ENCODE measurements around the gene ZNF521.

Gene ZNF521

GRCh38 chr18:25282282-25282681 is 69.7 kb downstream of the ZNF521 start:
- H3K36me3 ChIP-seq (ENCODE audit: control insufficient read depth in 1 of 2, insufficient read depth in 2 of 2, low read length in 2 of 2) = peaks cover 0 to 4% of the 10 kb centered on the region in 2 experiments
- peak overlapping the region; percentile 89 for H3K18ac ChIP-seq (ENCODE audit: low read length)
- H3K27ac ChIP-seq (ENCODE audit: low read depth, low read length) = no peak overlapping the region
- H2AK5ac ChIP-seq (ENCODE audit: low read length) = peak overlapping the region; percentile 81
- no peak overlapping the region for H2BK12ac ChIP-seq (ENCODE audit: low read length)
- no peaks in the 10 kb centered on the region for H3K27me3 ChIP-seq (ENCODE audit: insufficient read depth, low read length)
- H3K9me3 ChIP-seq (ENCODE audit: insufficient read depth, low read depth, low read length) = no peaks in the 10 kb centered on the region
- peak overlapping the region; percentile 43 for H3K4ac ChIP-seq (ENCODE audit: low read depth, low read length)
- no peak overlapping the region for H4K8ac ChIP-seq (ENCODE audit: low read depth, low read length)
- H3K4me3 ChIP-seq (ENCODE audit: low read depth, low read length) = no peak overlapping the region
- H2BK120ac ChIP-seq (ENCODE audit: insufficient read depth, low read length, poor library complexity) = no peak overlapping the region
- peak overlapping the region; percentile 59 for H3K14ac ChIP-seq (ENCODE audit: low read length)
- H3K4me2 ChIP-seq (ENCODE audit: low read length) = no peak overlapping the region
- DNase-seq = no peak
- H3K4me1 ChIP-seq (ENCODE audit: control insufficient read depth in 1 of 2, insufficient read depth in 2 of 2, low read length in 2 of 2) = peaks cover 13 to 27% of the 10 kb centered on the region in 2 experiments
- no peak overlapping the region for H3K9ac ChIP-seq (ENCODE audit: low read length)
- no peak overlapping the region for H4K91ac ChIP-seq (ENCODE audit: low read depth, low read length)
- peak overlapping the region; percentile 77 for H2AFZ ChIP-seq (ENCODE audit: insufficient read depth, low read length, poor library complexity)
- H3K23ac ChIP-seq (ENCODE audit: low read length) = no peak overlapping the region
- WGBS (ENCODE audit: extremely low coverage, insufficient coverage, insufficient read length) = no CpG with 5 or more reads among the region's 8 CpGs
- H3K79me2 ChIP-seq (ENCODE audit: control insufficient read depth, insufficient read depth, low read length, poor library complexity) = peaks cover 3% of the 10 kb centered on the region
- H3K79me1 ChIP-seq (ENCODE audit: low read length) = peaks cover 6% of the 10 kb centered on the region
- no peak overlapping the region for H4K12ac ChIP-seq (ENCODE audit: low read depth, low read length)
- H2BK5ac ChIP-seq (ENCODE audit: low read depth, low read length, poor library complexity) = no peak overlapping the region

- H3K9me3 ChIP-seq (ENCODE audit: insufficient read depth, low read depth, low read length) = no peaks in the 10 kb centered on the region
- no peak overlapping the region for H4K12ac ChIP-seq (ENCODE audit: low read depth, low read length)
- H4K8ac ChIP-seq (ENCODE audit: low read depth, low read length) = no peak overlapping the region
- no peak overlapping the region for H3K4me3 ChIP-seq (ENCODE audit: low read depth, low read length)
- no peak overlapping the region for H2BK12ac ChIP-seq (ENCODE audit: low read length)
- no peak overlapping the region for H3K23ac ChIP-seq (ENCODE audit: low read length)
- no peak overlapping the region for H3K14ac ChIP-seq (ENCODE audit: low read length)
- H3K4me1 ChIP-seq (ENCODE audit: control insufficient read depth in 1 of 2, insufficient read depth in 2 of 2, low read length in 2 of 2) = peaks cover 13 to 22% of the 10 kb centered on the region in 2 experiments
- H3K4me2 ChIP-seq (ENCODE audit: low read length) = no peak overlapping the region
- H2AK5ac ChIP-seq (ENCODE audit: low read length) = no peak overlapping the region
- no CpG with 5 or more reads among the region's 6 CpGs for WGBS (ENCODE audit: extremely low coverage, insufficient coverage, insufficient read length)
- H3K36me3 ChIP-seq (ENCODE audit: control insufficient read depth in 1 of 2, insufficient read depth in 2 of 2, low read length in 2 of 2) = peaks cover 0 to 4% of the 10 kb centered on the region in 2 experiments
- peaks cover 3% of the 10 kb centered on the region for H3K79me2 ChIP-seq (ENCODE audit: control insufficient read depth, insufficient read depth, low read length, poor library complexity)
- no peak overlapping the region for H2BK120ac ChIP-seq (ENCODE audit: insufficient read depth, low read length, poor library complexity)
- no peaks in the 10 kb centered on the region for H3K27me3 ChIP-seq (ENCODE audit: insufficient read depth, low read length)
- H2BK5ac ChIP-seq (ENCODE audit: low read depth, low read length, poor library complexity) = no peak overlapping the region
- peaks cover 3% of the 10 kb centered on the region for H3K79me1 ChIP-seq (ENCODE audit: low read length)
- no peak overlapping the region for H4K91ac ChIP-seq (ENCODE audit: low read depth, low read length)
- H3K9ac ChIP-seq (ENCODE audit: low read length) = no peak overlapping the region
- H3K4ac ChIP-seq (ENCODE audit: low read depth, low read length) = no peak overlapping the region
- no peak overlapping the region for H3K18ac ChIP-seq (ENCODE audit: low read length)
- no peak overlapping the region for H3K27ac ChIP-seq (ENCODE audit: low read depth, low read length)
- DNase-seq = no peak
- H2AFZ ChIP-seq (ENCODE audit: insufficient read depth, low read length, poor library complexity) = no peak overlapping the region
Measured at GRCh38 chr18:25281556-25281955, 70.4 kb downstream of the ZNF521 start.

GRCh38 chr18:25279961-25280360 is 72.0 kb downstream of the ZNF521 start:
- H3K27me3 ChIP-seq (ENCODE audit: insufficient read depth, low read length) = no peaks in the 10 kb centered on the region
- H2BK120ac ChIP-seq (ENCODE audit: insufficient read depth, low read length, poor library complexity) = no peak overlapping the region
- DNase-seq = no peak
- H3K4me2 ChIP-seq (ENCODE audit: low read length) = no peak overlapping the region
- H3K14ac ChIP-seq (ENCODE audit: low read length) = no peak overlapping the region
- no peak overlapping the region for H2BK12ac ChIP-seq (ENCODE audit: low read length)
- H3K27ac ChIP-seq (ENCODE audit: low read depth, low read length) = no peak overlapping the region
- peaks cover 8 to 10% of the 10 kb centered on the region in 2 experiments for H3K4me1 ChIP-seq (ENCODE audit: control insufficient read depth in 1 of 2, insufficient read depth in 2 of 2, low read length in 2 of 2)
- no peak overlapping the region for H3K4me3 ChIP-seq (ENCODE audit: low read depth, low read length)
- H4K91ac ChIP-seq (ENCODE audit: low read depth, low read length) = no peak overlapping the region
- H3K9me3 ChIP-seq (ENCODE audit: insufficient read depth, low read depth, low read length) = no peaks in the 10 kb centered on the region
- H3K4ac ChIP-seq (ENCODE audit: low read depth, low read length) = no peak overlapping the region
- H2BK5ac ChIP-seq (ENCODE audit: low read depth, low read length, poor library complexity) = no peak overlapping the region
- no peak overlapping the region for H4K8ac ChIP-seq (ENCODE audit: low read depth, low read length)
- H3K18ac ChIP-seq (ENCODE audit: low read length) = peak overlapping the region; percentile 18
- H3K79me2 ChIP-seq (ENCODE audit: control insufficient read depth, insufficient read depth, low read length, poor library complexity) = peaks cover 4% of the 10 kb centered on the region
- no peak overlapping the region for H2AFZ ChIP-seq (ENCODE audit: insufficient read depth, low read length, poor library complexity)
- H3K9ac ChIP-seq (ENCODE audit: low read length) = no peak overlapping the region
- WGBS (ENCODE audit: extremely low coverage, insufficient coverage, insufficient read length) = no CpG with 5 or more reads among the region's 6 CpGs
- no peaks in the 10 kb centered on the region for H3K79me1 ChIP-seq (ENCODE audit: low read length)
- H3K23ac ChIP-seq (ENCODE audit: low read length) = no peak overlapping the region
- H2AK5ac ChIP-seq (ENCODE audit: low read length) = no peak overlapping the region
- no peak overlapping the region for H4K12ac ChIP-seq (ENCODE audit: low read depth, low read length)
- H3K36me3 ChIP-seq (ENCODE audit: control insufficient read depth in 1 of 2, insufficient read depth in 2 of 2, low read length in 2 of 2) = peaks cover 2 to 6% of the 10 kb centered on the region in 2 experiments

GRCh38 chr18:25279556-25279955 is 72.4 kb downstream of the ZNF521 start:
- no peak overlapping the region for H4K91ac ChIP-seq (ENCODE audit: low read depth, low read length)
- no peak overlapping the region for H2AK5ac ChIP-seq (ENCODE audit: low read length)
- H3K36me3 ChIP-seq (ENCODE audit: control insufficient read depth in 1 of 2, insufficient read depth in 2 of 2, low read length in 2 of 2) = peaks cover 2 to 6% of the 10 kb centered on the region in 2 experiments
- H3K27ac ChIP-seq (ENCODE audit: low read depth, low read length) = no peak overlapping the region
- no peak overlapping the region for H4K8ac ChIP-seq (ENCODE audit: low read depth, low read length)
- no peak overlapping the region for H3K23ac ChIP-seq (ENCODE audit: low read length)
- WGBS (ENCODE audit: extremely low coverage, insufficient coverage, insufficient read length) = no CpG with 5 or more reads among the region's 3 CpGs
- H3K18ac ChIP-seq (ENCODE audit: low read length) = no peak overlapping the region
- H3K4me1 ChIP-seq (ENCODE audit: control insufficient read depth in 1 of 2, insufficient read depth in 2 of 2, low read length in 2 of 2) = peaks cover 8 to 9% of the 10 kb centered on the region in 2 experiments
- H3K9ac ChIP-seq (ENCODE audit: low read length) = no peak overlapping the region
- H3K14ac ChIP-seq (ENCODE audit: low read length) = no peak overlapping the region
- H3K4ac ChIP-seq (ENCODE audit: low read depth, low read length) = no peak overlapping the region
- peaks cover 4% of the 10 kb centered on the region for H3K79me2 ChIP-seq (ENCODE audit: control insufficient read depth, insufficient read depth, low read length, poor library complexity)
- no peak overlapping the region for H4K12ac ChIP-seq (ENCODE audit: low read depth, low read length)
- H3K79me1 ChIP-seq (ENCODE audit: low read length) = no peaks in the 10 kb centered on the region
- no peaks in the 10 kb centered on the region for H3K9me3 ChIP-seq (ENCODE audit: insufficient read depth, low read depth, low read length)
- no peak for DNase-seq
- no peak overlapping the region for H2BK5ac ChIP-seq (ENCODE audit: low read depth, low read length, poor library complexity)
- H3K27me3 ChIP-seq (ENCODE audit: insufficient read depth, low read length) = no peaks in the 10 kb centered on the region
- H3K4me3 ChIP-seq (ENCODE audit: low read depth, low read length) = no peak overlapping the region
- no peak overlapping the region for H2BK12ac ChIP-seq (ENCODE audit: low read length)
- H2BK120ac ChIP-seq (ENCODE audit: insufficient read depth, low read length, poor library complexity) = no peak overlapping the region
- H2AFZ ChIP-seq (ENCODE audit: insufficient read depth, low read length, poor library complexity) = no peak overlapping the region
- H3K4me2 ChIP-seq (ENCODE audit: low read length) = no peak overlapping the region
